ENCODE data around the gene SYT10. TPM values are rescaled to one million over a fixed set of nuclear protein-coding genes. Genes with fewer than 3 reads are reported as not detected.

The SYT10 gene
- total and polyA plus RNA-seq, 2 donors (not counting 1 experiment from before 2014, with no cell fraction given): not detected

DNA sequence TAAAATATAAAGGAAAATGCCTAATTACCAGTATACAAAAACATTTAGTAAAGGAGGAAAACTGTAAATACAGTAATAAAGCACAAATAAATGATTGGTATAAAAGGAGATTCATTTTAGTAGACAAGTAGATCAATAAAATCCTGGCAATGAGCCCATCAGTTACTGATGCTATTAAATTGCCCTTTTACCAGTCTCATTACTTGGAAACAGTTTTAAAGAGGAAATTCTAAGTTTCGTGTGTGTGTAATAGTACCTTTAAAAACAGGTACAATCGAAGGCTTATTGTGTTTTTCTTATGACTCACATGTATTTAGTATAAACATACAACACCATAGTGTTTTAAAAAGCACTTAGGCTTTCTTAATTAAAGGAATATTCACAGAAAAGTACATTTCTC is 46.4 kb upstream of the SYT10 start:
- Histone ChIP-seq H3K36me3 (replicated peaks in 1 of 2; ENCODE audit: control extremely low read depth in 1 of 2, control insufficient read depth in 1 of 2, extremely low read depth in 1 of 2, insufficient read depth in 2 of 2, low read length in 1 of 2) (no peaks in the 10 kb centered on the region), H3K9ac (ENCODE audit: low read length) (no peak overlapping the region), H3K4me2 (replicated peaks; ENCODE audit: low read depth, low read length, poor library complexity, severe bottlenecking) (no peak overlapping the region), H4K20me1 (ENCODE audit: control insufficient read depth, insufficient read depth, low read length, poor library complexity, severe bottlenecking) (no peaks in the 10 kb centered on the region), H3K4me3 (ENCODE audit: control extremely low read depth in 1 of 5, extremely low read depth in 1 of 5, insufficient read depth in 1 of 5, low read depth in 2 of 5, low read length in 4 of 5) (no peak overlapping the region), H3K9me3 (ENCODE audit: control extremely low read depth in 1 of 3, control insufficient read depth in 2 of 3, insufficient read depth in 1 of 3, low read length in 2 of 3) (peaks cover 0 to 4% (median 0%) of the 10 kb centered on the region in 3 donors), H3K27ac (ENCODE audit: low read length in 2 of 2) (no peak overlapping the region), H3K79me2 (ENCODE audit: control insufficient read depth, insufficient read depth, low read length) (no peaks in the 10 kb centered on the region), H3K27me3 (replicated peaks in 1 of 4; ENCODE audit: control extremely low read depth in 1 of 4, control insufficient read depth in 3 of 4, insufficient read depth in 4 of 4, low read length in 3 of 4) (no peaks in the 10 kb centered on the region), H2AFZ (ENCODE audit: insufficient read depth, low read depth, low read length, poor library complexity, severe bottlenecking) (no peak overlapping the region), H3K4me1 (ENCODE audit: control insufficient read depth in 2 of 2, insufficient read depth in 2 of 2, low read length in 2 of 2) (no peaks in the 10 kb centered on the region)
- TF ChIP-seq, protein P1, sequence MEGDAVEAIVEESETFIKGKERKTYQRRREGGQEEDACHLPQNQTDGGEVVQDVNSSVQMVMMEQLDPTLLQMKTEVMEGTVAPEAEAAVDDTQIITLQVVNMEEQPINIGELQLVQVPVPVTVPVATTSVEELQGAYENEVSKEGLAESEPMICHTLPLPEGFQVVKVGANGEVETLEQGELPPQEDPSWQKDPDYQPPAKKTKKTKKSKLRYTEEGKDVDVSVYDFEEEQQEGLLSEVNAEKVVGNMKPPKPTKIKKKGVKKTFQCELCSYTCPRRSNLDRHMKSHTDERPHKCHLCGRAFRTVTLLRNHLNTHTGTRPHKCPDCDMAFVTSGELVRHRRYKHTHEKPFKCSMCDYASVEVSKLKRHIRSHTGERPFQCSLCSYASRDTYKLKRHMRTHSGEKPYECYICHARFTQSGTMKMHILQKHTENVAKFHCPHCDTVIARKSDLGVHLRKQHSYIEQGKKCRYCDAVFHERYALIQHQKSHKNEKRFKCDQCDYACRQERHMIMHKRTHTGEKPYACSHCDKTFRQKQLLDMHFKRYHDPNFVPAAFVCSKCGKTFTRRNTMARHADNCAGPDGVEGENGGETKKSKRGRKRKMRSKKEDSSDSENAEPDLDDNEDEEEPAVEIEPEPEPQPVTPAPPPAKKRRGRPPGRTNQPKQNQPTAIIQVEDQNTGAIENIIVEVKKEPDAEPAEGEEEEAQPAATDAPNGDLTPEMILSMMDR (IDR thresholded peaks at IDR 0.05): no peak
- no peak for TF ChIP-seq EZH2 (IDR thresholded peaks at IDR 0.05; ENCODE audit: borderline replicate concordance, insufficient read depth, low read depth, low read length, poor library complexity, severe bottlenecking)
- H3K27ac Mint-ChIP-seq: no peak overlapping the region
- no peak for DNase-seq
- intact Hi-C loops (cut with micrococcal nuclease): no loop called here
- H3K4me1 Mint-ChIP-seq: no peaks in the 10 kb centered on the region
- no CpG with 5 or more reads among the region's 2 CpGs for WGBS (ENCODE audit: insufficient coverage)
- ATAC-seq (ENCODE audit: low read depth): no peak
- peaks cover 6% of the 10 kb centered on the region for H3K9me3 Mint-ChIP-seq (ENCODE audit: insufficient read depth)
- H3K27me3 Mint-ChIP-seq: no peaks in the 10 kb centered on the region
- POLR2A ChIA-PET: no interaction called here
- no peak overlapping the region for H3K4me3 Mint-ChIP-seq
- CTCF ChIA-PET: no interaction called here

GRCh38 chr12:33484161-33484560 is 44.5 kb upstream of the SYT10 start:
- Histone ChIP-seq H3K9ac (ENCODE audit: low read length) (no peak overlapping the region), H3K36me3 (replicated peaks in 1 of 2; ENCODE audit: control extremely low read depth in 1 of 2, control insufficient read depth in 1 of 2, extremely low read depth in 1 of 2, insufficient read depth in 2 of 2, low read length in 1 of 2) (no peaks in the 10 kb centered on the region), H3K27ac (ENCODE audit: low read length in 2 of 2) (no peak overlapping the region), H3K4me1 (ENCODE audit: control insufficient read depth in 2 of 2, insufficient read depth in 2 of 2, low read length in 2 of 2) (no peaks in the 10 kb centered on the region), H4K20me1 (ENCODE audit: control insufficient read depth, insufficient read depth, low read length, poor library complexity, severe bottlenecking) (no peaks in the 10 kb centered on the region), H3K79me2 (ENCODE audit: control insufficient read depth, insufficient read depth, low read length) (no peaks in the 10 kb centered on the region), H2AFZ (ENCODE audit: insufficient read depth, low read depth, low read length, poor library complexity, severe bottlenecking) (no peak overlapping the region), H3K4me3 (ENCODE audit: control extremely low read depth in 1 of 5, extremely low read depth in 1 of 5, insufficient read depth in 1 of 5, low read depth in 2 of 5, low read length in 4 of 5) (no peak overlapping the region), H3K9me3 (ENCODE audit: control extremely low read depth in 1 of 3, control insufficient read depth in 2 of 3, insufficient read depth in 1 of 3, low read length in 2 of 3) (peaks cover 0 to 4% (median 0%) of the 10 kb centered on the region in 3 donors), H3K4me2 (replicated peaks; ENCODE audit: low read depth, low read length, poor library complexity, severe bottlenecking) (no peak overlapping the region), H3K27me3 (replicated peaks in 1 of 4; ENCODE audit: control extremely low read depth in 1 of 4, control insufficient read depth in 3 of 4, insufficient read depth in 4 of 4, low read length in 3 of 4) (no peaks in the 10 kb centered on the region)
- H3K27me3 Mint-ChIP-seq: no peaks in the 10 kb centered on the region
- ATAC-seq (ENCODE audit: low read depth) (no peak), DNase-seq (no peak)
- H3K4me1 Mint-ChIP-seq: no peaks in the 10 kb centered on the region
- no peak overlapping the region for H3K4me3 Mint-ChIP-seq
- no peak overlapping the region for H3K27ac Mint-ChIP-seq
- ChIA-PET POLR2A (no interaction called here), CTCF (no interaction called here)
- intact Hi-C loops (cut with micrococcal nuclease): no loop called here
- 50% methylated on average over 1 of the region's 1 CpG for WGBS (ENCODE audit: insufficient coverage)
- TF ChIP-seq EZH2 (IDR thresholded peaks at IDR 0.05; ENCODE audit: borderline replicate concordance, insufficient read depth, low read depth, low read length, poor library complexity, severe bottlenecking): no peak
- TF ChIP-seq, protein P1 (IDR thresholded peaks at IDR 0.05): no peak
- H3K9me3 Mint-ChIP-seq (ENCODE audit: insufficient read depth): peaks cover 3% of the 10 kb centered on the region

Measured in B cell (primary cell).